NCI-H2227 (cell line): ENCODE results near the gene AP1S1.

ENCODE experiments used
- DNase-seq: peaks from one replicate; lab custom pipeline; 2025; ENCODE audit not compliant: unreplicated experiment; lab: John Stamatoyannopoulos, UW

AP1S1 gene

DNA sequence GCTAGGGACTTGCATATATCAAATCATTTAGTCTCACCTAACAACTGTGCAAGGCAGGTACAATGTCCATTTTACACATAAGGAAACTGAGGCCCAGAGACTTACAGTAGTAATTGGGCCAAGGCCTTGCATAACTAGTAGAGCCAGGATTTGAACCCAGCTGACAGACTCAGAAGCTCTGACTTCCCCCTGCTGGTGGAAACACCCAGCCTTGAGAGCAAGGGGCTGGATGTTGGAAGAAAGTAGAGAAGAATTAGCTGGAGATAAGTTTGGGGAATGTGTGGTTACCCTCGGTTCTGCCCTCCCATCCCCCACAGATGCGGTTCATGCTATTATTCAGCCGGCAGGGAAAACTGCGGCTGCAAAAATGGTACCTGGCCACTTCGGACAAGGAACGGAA lies 2.0 kb downstream of the AP1S1 start:
- DNase-seq, result no peak

GRCh38 chr7:101156866-101157589 lies 2.8 kb downstream of the AP1S1 start:
- no peak for DNase-seq

DNA sequence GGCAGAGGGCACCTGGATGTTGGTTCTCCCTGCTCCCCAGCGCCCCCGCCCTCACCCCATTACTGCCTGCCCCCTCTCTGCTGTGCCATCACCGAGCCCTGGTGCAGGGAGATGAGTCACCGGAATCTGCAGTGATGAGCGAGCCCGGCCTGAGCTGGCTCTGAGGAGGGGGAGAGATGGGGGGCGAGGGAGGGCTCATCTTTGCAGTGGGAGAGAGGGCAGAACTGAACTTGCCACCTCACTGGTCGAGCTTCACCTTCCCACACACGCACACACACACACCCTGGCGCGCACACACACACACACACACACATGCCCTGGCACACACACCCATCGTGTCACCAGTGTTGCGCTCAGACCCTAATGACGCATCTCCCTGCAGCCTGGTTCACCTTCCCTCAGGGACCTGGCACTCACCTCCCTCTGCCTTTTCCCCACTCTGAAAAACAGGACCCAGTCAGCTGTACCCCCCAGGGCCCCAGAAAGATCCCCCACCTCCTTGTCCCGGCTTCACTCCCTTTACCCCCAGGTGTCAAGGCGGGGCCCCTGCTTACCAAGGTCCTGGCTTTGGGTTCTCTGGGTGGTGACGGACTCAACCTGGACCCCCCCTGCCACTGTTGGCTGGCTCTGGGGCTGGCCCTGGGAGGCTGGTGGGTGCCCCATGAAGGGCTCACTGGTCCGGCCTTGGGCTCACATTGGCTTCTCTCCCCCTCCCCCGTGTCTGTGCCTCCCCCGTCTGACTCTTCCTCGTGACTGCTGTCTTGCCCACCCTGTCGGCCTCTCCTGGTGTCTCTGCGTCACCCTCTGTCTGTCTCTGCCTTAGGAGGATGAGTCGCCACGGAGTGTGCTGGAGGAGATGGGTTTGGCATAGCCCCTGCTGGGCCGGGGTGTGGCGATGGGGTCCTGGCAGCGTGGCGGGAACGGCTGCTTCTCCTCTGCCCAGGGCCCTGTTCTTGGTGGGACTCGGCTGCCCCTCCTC lies 5.7 kb downstream of the AP1S1 start:
- DNase-seq, result peak; percentile 61

GRCh38 chr7:101160910-101161309 lies 6.6 kb downstream of the AP1S1 start:
- no peak for DNase-seq

GRCh38 chr7:101161692-101162471 lies 7.6 kb downstream of the AP1S1 start:
- no peak for DNase-seq

DNA sequence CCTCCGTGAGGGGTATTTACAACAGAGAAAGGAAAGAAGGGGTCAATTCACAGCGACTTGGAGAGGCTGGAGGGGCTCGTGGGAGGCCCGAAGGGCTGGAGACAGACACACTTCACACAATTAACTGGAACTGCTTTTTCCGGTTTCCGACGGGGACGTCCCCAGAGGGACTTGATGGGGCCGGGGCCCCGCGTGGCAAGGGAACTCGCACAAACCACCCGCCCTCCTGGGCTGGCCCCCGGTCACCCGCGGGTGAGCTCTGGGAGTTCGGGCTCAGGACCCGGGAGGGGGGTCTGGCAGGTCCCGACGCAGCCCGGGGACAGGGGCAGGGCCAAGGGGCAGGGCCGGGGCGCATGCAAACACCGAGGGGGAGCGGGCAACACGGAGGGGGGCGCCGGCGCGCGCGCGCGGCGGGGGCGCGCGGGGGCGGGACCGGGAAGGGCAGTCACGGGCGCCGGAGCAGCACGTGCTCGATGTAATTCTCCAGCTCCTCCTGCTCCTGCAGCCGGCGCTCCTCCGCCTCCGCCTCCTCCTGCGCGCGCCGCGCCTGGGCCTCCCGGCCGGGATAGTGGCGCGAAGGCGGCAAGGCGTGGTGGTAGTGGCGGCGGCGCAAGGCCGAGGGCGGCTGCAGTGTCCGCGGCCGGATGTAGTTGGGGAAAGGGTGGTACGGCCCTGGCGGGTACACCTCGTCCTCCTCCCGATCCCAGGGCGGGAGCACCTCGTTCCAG lies 8.4 kb downstream of the AP1S1 start:
- peak; percentile 92 for DNase-seq

DNA sequence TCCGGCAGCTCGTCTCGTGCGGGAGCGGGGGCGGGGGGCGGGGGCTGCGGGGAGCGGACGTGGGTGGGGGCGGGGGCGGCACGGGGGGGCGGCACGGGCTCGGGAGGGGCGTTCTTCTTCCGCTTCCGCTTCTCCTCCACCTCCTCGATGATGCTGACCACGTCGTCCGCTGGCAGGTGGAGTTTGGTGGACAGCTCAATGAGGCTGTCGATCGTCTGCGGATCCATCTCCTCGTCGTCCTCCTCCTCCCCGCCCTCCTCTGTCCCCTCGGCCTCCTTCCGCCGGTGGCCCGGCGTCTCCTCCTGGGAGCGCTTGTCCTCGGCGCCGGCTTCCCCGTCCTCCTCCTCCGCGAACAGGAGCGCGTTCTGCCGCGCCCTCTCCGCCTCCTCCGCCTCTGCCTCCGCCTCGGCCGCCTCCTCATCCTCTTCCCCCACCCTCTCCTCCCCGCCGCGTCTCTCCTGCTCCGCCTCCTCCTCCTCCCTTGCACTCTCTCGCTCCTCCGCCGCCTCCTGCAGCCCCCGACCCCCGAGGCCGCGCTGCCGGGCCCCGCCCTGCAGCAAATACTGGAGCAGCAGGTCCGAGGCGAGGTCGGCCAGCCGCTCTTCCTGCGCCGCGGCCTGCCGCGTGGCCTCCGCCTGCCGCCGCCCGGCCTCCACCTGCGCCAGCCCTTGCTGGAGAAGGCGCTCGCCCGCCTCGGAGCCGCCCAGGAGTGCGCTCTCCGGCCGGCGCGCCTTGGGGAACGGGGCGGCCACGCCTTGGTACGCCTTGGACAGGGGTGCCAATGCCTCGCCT lies 9.2 kb downstream of the AP1S1 start:
- DNase-seq, result peak; percentile 93

DNA sequence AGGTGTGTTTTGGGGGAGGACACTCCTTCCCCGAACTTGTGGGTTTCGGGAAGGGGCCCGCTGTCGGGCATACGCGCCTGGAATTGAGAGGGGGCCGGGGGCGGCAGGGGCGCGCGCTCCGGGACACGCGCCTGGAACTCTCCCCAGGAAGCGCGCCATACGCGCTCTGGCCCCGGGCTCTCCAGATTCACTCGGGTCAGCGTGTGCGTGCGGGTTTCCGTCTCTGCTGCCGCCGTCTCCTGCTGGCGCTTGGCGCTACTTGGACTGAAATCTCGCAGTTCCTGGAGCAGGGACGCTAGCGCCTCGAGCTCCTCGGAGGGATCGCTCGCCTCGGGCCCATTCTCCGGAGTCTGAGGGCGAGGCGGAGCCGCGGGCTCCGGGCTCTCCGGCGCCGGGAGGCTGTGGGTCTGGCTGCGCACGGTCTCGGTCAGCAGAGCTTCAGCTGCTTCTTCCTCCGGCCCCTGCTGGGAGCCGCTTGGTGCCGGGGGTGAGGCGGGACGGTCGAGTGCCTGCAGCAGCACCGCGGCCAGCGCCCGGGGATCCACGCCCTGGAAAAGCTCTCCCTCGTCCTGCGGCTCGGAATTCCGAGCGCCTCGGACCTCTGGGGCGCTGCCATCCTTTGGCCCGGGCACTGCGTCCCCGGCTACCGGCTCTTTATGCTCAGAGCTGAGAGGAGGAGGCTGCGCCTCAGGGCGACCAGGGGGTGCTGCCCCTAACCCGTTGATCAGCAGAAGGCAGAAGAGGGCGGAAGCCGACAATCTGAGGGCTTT lies 10.0 kb downstream of the AP1S1 start:
- DNase-seq, result peak; percentile 62

DNA sequence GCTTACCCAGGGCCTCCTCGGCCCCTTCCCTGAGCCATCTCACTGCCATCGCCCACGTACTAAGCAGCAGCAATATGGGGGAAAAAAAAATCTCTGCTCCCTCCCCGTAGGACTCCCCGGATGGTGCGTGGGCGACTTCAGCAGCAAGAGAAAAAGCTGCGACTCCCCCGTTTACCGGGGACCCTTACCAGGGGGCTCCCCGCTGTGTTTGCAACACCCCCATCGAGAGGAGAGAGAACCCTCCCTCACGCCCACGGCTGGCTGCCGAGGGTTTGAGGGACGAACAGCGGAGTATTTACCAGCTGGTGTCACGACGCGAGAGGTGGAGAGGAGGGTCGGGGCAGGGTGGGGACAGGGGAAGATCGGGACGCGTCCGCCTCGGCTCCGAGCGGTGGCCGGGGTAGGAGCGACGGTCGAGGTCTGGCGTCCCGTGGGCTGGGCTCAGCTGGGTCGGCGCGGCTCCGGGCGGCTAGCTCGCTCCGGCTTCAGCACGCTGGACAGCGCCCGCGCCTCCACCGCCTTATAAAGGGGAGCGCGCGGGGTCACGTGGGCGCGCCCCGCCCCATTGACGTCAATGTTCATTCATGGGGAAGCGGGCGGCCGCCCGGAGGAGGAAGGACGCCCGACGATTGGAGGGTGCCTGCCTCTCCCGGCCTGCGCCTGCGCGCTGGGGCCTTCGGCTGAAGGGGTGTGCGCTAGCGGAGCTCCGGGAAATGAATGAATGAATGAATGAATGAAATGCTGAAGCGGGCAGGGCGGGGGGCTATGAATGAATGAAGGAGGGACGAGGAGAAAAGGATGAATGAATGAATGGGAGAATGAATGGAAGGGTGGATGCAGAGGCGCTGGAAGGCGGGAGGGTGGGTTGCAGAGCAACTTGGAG lies 11.0 kb downstream of the AP1S1 start, which contains the start of gene VGF:
VGF (minus strand) TSS at position 495 of the 883 bp plus-strand sequence. CDS start 726 bp downstream, outside the sequence.
- peak; percentile 99 for DNase-seq

- DNase-seq, result peak; percentile 73
These were observed 11.8 kb downstream of the AP1S1 start for GRCh38 chr7:101165958-101166647.

DNA sequence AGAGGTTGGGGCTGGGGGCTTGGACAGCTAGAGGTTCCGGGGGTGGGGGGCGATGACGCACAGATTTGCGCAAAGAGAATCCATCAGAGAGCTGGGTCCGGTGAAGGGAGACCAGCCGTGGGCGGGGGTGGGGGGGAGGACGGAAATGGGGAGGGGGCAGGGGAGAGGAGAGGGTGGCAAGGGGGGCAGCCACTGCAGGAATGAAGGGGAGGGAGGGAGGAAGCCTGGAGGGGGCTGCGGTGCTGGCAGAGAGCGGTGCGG lies 12.3 kb downstream of the AP1S1 start:
- DNase-seq, result peak; percentile 64

DNA sequence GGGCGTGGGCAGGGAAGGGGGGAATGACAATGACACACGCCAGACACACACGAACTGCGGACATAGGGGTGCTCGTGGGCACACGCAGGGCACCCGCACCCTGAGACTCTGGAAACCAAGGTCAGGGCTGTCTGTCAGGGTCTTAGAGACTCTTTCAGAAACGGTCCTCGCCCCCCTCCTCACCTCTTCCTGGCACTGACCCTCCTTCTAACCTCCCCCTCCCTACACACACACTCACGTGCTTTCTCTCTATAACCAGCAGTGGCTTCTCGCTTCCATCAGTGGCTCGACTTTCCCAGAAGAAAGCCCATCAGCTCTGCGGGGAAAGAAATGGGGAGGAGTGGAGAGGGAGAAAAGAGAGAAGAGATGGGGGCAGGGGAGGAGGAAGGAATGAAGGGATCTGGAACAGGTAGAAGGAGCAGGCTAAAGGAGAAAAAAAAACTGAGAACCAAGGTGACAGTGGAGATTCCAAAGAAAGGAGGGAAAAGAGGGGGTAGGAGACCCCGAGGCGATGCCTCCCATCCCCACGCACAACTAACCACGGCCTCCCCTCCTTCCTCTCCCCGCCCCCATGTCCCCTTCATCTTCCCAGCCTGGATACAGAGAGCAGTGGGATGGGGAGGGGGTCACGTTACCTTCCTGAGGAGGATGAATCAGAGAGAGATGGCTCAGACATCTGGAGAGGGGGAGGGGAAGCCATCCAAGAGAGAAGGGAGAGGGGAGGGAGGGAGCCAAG lies 12.8 kb downstream of the AP1S1 start:
- peak; percentile 84 for DNase-seq

- DNase-seq, result peak; percentile 28
These were observed 13.6 kb downstream of the AP1S1 start for GRCh38 chr7:101167645-101168411.

GRCh38 chr7:101168412-101169049 lies 14.3 kb downstream of the AP1S1 start:
- no peak for DNase-seq

DNA sequence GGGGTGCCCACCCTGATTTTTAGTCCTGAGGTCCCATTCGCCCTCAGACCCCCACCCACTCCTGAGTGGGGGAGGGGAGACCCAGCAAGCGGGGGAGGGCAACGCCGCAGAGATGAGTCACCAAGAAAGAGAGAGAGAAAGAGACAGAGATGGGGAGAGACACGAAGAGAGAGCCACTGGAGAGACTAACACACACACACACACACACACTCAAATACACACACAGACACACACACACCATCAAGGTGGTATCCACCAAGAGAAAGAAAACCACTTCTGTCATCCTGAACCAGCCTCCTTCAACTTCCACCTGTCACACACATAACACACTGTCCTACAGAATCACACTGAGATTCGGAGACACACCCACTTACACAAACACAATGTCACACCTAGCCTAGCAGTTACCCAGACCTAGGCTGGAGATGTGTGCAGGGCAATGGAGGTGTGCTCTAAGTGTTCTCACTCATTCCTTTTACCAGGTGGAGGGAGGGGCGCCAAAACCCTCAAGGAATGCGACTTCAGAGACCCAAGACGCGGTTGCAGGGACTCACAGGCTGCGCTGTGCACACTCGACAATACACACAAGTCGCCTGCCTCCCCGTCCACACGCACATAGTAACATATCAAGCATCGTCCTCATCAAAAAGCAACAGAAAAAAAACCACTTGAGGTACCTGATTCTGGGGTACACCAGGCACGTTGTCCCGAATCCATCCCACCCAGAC lies 15.0 kb downstream of the AP1S1 start:
- no peak for DNase-seq
